Esophagus muscularis mucosa (tissue), 4 donors: ENCODE results near the gene ACVRL1.

Source experiments
- CTCF ChIP-seq, 3 experiments: fragments of 200-600 bp in 2 of 3; fragments of 450-650 bp in 1 of 3; sonication (generic) in 2 of 3; IDR thresholded peaks; one replicate each; pipeline ENCODE4 v1.5.1; 2017 to 2019; ENCODE audit warnings: antibody characterized with exemption in 3 of 3, mild to moderate bottlenecking in 2 of 3, moderate library complexity in 1 of 3
- EP300 ChIP-seq: sonication (generic); formaldehyde crosslinking; IDR thresholded peaks from one replicate; pipeline ENCODE4 v1.6.1; 2017; ENCODE audit warnings: antibody characterized with exemption
- POLR2A ChIP-seq: fragments of 450-650 bp; IDR thresholded peaks from one replicate; pipeline ENCODE4 v1.6.1; 2017; ENCODE audit warnings: antibody characterized with exemption, moderate library complexity, mild to moderate bottlenecking, low read depth

- TF ChIP-seq CTCF (IDR thresholded peaks at IDR 0.05) (no peak), EP300 (no peak), POLR2A (no peak)
These were observed 44.4 kb upstream of the ACVRL1 start for GRCh38 chr12:51862947-51863346.
